ENCODE data around the gene CDK19.
"Not testable (repeated sequence)": the region's sequence is repeated elsewhere in the genome, so short reads cannot be mapped to it uniquely, and the experiment has no call there.

Gene CDK19

GRCh38 chr6:110760098-110760497 lies 55.2 kb downstream of the CDK19 start:
- H3K27ac ChIP-seq (ENCODE audit: low read depth, low read length); H3K4me3 ChIP-seq (ENCODE audit: low read depth, low read length); H3K36me3 ChIP-seq (ENCODE audit: insufficient read depth, low read length); H3K79me2 ChIP-seq (ENCODE audit: control insufficient read depth, insufficient read depth, low read length, unreplicated experiment); H2AFZ ChIP-seq (ENCODE audit: low read length, unreplicated experiment); H3K27me3 ChIP-seq (ENCODE audit: insufficient read depth, low read length); H3K4me1 ChIP-seq (ENCODE audit: control insufficient read depth, insufficient read depth, low read length, unreplicated experiment): not testable (repeated sequence)

GRCh38 chr6:110757926-110758325 lies 57.3 kb downstream of the CDK19 start:
- Histone ChIP-seq H3K4me1 (ENCODE audit: control insufficient read depth, insufficient read depth, low read length, unreplicated experiment) (no peaks in the 10 kb centered on the region), H2AFZ (ENCODE audit: low read length, unreplicated experiment) (no peak overlapping the region)

GRCh38 chr6:110756817-110757216 lies 58.5 kb downstream of the CDK19 start:
- no peak overlapping the region for H2AFZ ChIP-seq (ENCODE audit: low read length, unreplicated experiment)
- no peaks in the 10 kb centered on the region for H3K79me2 ChIP-seq (ENCODE audit: control insufficient read depth, insufficient read depth, low read length, unreplicated experiment)
- H3K36me3 ChIP-seq (ENCODE audit: insufficient read depth, low read length) = no peaks in the 10 kb centered on the region
- H3K27me3 ChIP-seq (ENCODE audit: insufficient read depth, low read length) = no peaks in the 10 kb centered on the region
- no peak overlapping the region for H3K27ac ChIP-seq (ENCODE audit: low read depth, low read length)
- no peaks in the 10 kb centered on the region for H3K4me1 ChIP-seq (ENCODE audit: control insufficient read depth, insufficient read depth, low read length, unreplicated experiment)
- no peak overlapping the region for H3K4me3 ChIP-seq (ENCODE audit: low read depth, low read length)

More at GRCh38 chr6:110757926-110758325, 57.3 kb downstream of the CDK19 start:
- no peak overlapping the region for H3K4me3 ChIP-seq (ENCODE audit: low read depth, low read length)
- no peaks in the 10 kb centered on the region for H3K79me2 ChIP-seq (ENCODE audit: control insufficient read depth, insufficient read depth, low read length, unreplicated experiment)
- no peaks in the 10 kb centered on the region for H3K27me3 ChIP-seq (ENCODE audit: insufficient read depth, low read length)
- no peak overlapping the region for H3K27ac ChIP-seq (ENCODE audit: low read depth, low read length)
- H3K36me3 ChIP-seq (ENCODE audit: insufficient read depth, low read length) = no peaks in the 10 kb centered on the region

GRCh38 chr6:110755411-110755834 lies 59.8 kb downstream of the CDK19 start:
- H3K4me1 ChIP-seq (ENCODE audit: control insufficient read depth, insufficient read depth, low read length, unreplicated experiment) = no peaks in the 10 kb centered on the region
- no peaks in the 10 kb centered on the region for H3K27me3 ChIP-seq (ENCODE audit: insufficient read depth, low read length)
- H2AFZ ChIP-seq (ENCODE audit: low read length, unreplicated experiment) = no peak overlapping the region
- H3K36me3 ChIP-seq (ENCODE audit: insufficient read depth, low read length) = no peaks in the 10 kb centered on the region
- no peak overlapping the region for H3K4me3 ChIP-seq (ENCODE audit: low read depth, low read length)
- no peaks in the 10 kb centered on the region for H3K79me2 ChIP-seq (ENCODE audit: control insufficient read depth, insufficient read depth, low read length, unreplicated experiment)
- H3K27ac ChIP-seq (ENCODE audit: low read depth, low read length) = no peak overlapping the region

- not testable (repeated sequence) for H3K79me2 ChIP-seq (ENCODE audit: control insufficient read depth, insufficient read depth, low read length, unreplicated experiment); H3K4me3 ChIP-seq (ENCODE audit: low read depth, low read length); H3K27ac ChIP-seq (ENCODE audit: low read depth, low read length); H2AFZ ChIP-seq (ENCODE audit: low read length, unreplicated experiment); H3K36me3 ChIP-seq (ENCODE audit: insufficient read depth, low read length); H3K4me1 ChIP-seq (ENCODE audit: control insufficient read depth, insufficient read depth, low read length, unreplicated experiment); H3K27me3 ChIP-seq (ENCODE audit: insufficient read depth, low read length)
Observed at GRCh38 chr6:110753936-110754668, 61.2 kb downstream of the CDK19 start.

GRCh38 chr6:110748453-110748852 lies 66.8 kb downstream of the CDK19 start:
- H3K4me3 ChIP-seq (ENCODE audit: low read depth, low read length) = no peak overlapping the region
- H2AFZ ChIP-seq (ENCODE audit: low read length, unreplicated experiment) = no peak overlapping the region
- no peaks in the 10 kb centered on the region for H3K4me1 ChIP-seq (ENCODE audit: control insufficient read depth, insufficient read depth, low read length, unreplicated experiment)
- H3K27me3 ChIP-seq (ENCODE audit: insufficient read depth, low read length) = no peaks in the 10 kb centered on the region
- H3K79me2 ChIP-seq (ENCODE audit: control insufficient read depth, insufficient read depth, low read length, unreplicated experiment) = no peaks in the 10 kb centered on the region
- H3K27ac ChIP-seq (ENCODE audit: low read depth, low read length) = no peak overlapping the region
- H3K36me3 ChIP-seq (ENCODE audit: insufficient read depth, low read length) = no peaks in the 10 kb centered on the region

- Histone ChIP-seq H3K79me2 (ENCODE audit: control insufficient read depth, insufficient read depth, low read length, unreplicated experiment) (no peaks in the 10 kb centered on the region), H3K27ac (ENCODE audit: low read depth, low read length) (no peak overlapping the region), H3K4me3 (ENCODE audit: low read depth, low read length) (no peak overlapping the region), H3K27me3 (ENCODE audit: insufficient read depth, low read length) (no peaks in the 10 kb centered on the region), H3K4me1 (ENCODE audit: control insufficient read depth, insufficient read depth, low read length, unreplicated experiment) (no peaks in the 10 kb centered on the region), H3K36me3 (ENCODE audit: insufficient read depth, low read length) (peaks cover 10% of the 10 kb centered on the region), H2AFZ (ENCODE audit: low read length, unreplicated experiment) (no peak overlapping the region)
Observed at GRCh38 chr6:110746680-110747079, 68.6 kb downstream of the CDK19 start.

GRCh38 chr6:110744991-110745390 lies 70.3 kb downstream of the CDK19 start:
- H3K27ac ChIP-seq (ENCODE audit: low read depth, low read length) = no peak overlapping the region
- H2AFZ ChIP-seq (ENCODE audit: low read length, unreplicated experiment) = no peak overlapping the region
- H3K4me1 ChIP-seq (ENCODE audit: control insufficient read depth, insufficient read depth, low read length, unreplicated experiment) = no peaks in the 10 kb centered on the region
- no peaks in the 10 kb centered on the region for H3K79me2 ChIP-seq (ENCODE audit: control insufficient read depth, insufficient read depth, low read length, unreplicated experiment)
- H3K36me3 ChIP-seq (ENCODE audit: insufficient read depth, low read length) = peaks cover 13% of the 10 kb centered on the region
- no peaks in the 10 kb centered on the region for H3K27me3 ChIP-seq (ENCODE audit: insufficient read depth, low read length)
- H3K4me3 ChIP-seq (ENCODE audit: low read depth, low read length) = no peak overlapping the region

- not testable (repeated sequence) for H3K79me2 ChIP-seq (ENCODE audit: control insufficient read depth, insufficient read depth, low read length, unreplicated experiment); H3K4me1 ChIP-seq (ENCODE audit: control insufficient read depth, insufficient read depth, low read length, unreplicated experiment); H3K4me3 ChIP-seq (ENCODE audit: low read depth, low read length); H2AFZ ChIP-seq (ENCODE audit: low read length, unreplicated experiment); H3K27ac ChIP-seq (ENCODE audit: low read depth, low read length); H3K27me3 ChIP-seq (ENCODE audit: insufficient read depth, low read length)
- peaks cover 13% of the 10 kb centered on the region for H3K36me3 ChIP-seq (ENCODE audit: insufficient read depth, low read length)
Observed at GRCh38 chr6:110742552-110742951, 72.7 kb downstream of the CDK19 start.

- no peaks in the 10 kb centered on the region for H3K79me2 ChIP-seq (ENCODE audit: control insufficient read depth, insufficient read depth, low read length, unreplicated experiment)
- H3K27me3 ChIP-seq (ENCODE audit: insufficient read depth, low read length) = no peaks in the 10 kb centered on the region
- H3K4me1 ChIP-seq (ENCODE audit: control insufficient read depth, insufficient read depth, low read length, unreplicated experiment) = no peaks in the 10 kb centered on the region
- no peak overlapping the region for H3K27ac ChIP-seq (ENCODE audit: low read depth, low read length)
- H2AFZ ChIP-seq (ENCODE audit: low read length, unreplicated experiment) = no peak overlapping the region
- H3K4me3 ChIP-seq (ENCODE audit: low read depth, low read length) = no peak overlapping the region
- peaks cover 13% of the 10 kb centered on the region for H3K36me3 ChIP-seq (ENCODE audit: insufficient read depth, low read length)
Observed at GRCh38 chr6:110741517-110741916, 73.8 kb downstream of the CDK19 start.

GRCh38 chr6:110738899-110739365 lies 76.3 kb downstream of the CDK19 start:
- Histone ChIP-seq H3K4me3 (ENCODE audit: low read depth, low read length) (no peak overlapping the region), H3K4me1 (ENCODE audit: control insufficient read depth, insufficient read depth, low read length, unreplicated experiment) (no peaks in the 10 kb centered on the region), H2AFZ (ENCODE audit: low read length, unreplicated experiment) (no peak overlapping the region), H3K27ac (ENCODE audit: low read depth, low read length) (no peak overlapping the region), H3K27me3 (ENCODE audit: insufficient read depth, low read length) (no peaks in the 10 kb centered on the region), H3K79me2 (ENCODE audit: control insufficient read depth, insufficient read depth, low read length, unreplicated experiment) (no peaks in the 10 kb centered on the region), H3K36me3 (ENCODE audit: insufficient read depth, low read length) (peaks cover 13% of the 10 kb centered on the region)
